Vagina (tissue), 2 donors: Measurements from ENCODE around the gene NCAPD2.

ENCODE experiments used
- CTCF ChIP-seq, 3 experiments: fragments of 450-650 bp in 2 of 3; fragments of 200-600 bp in 1 of 3; sonication (generic) in 1 of 3; IDR thresholded peaks; one replicate each; pipeline ENCODE4 v1.5.1; 2017 to 2019; ENCODE audit warnings: antibody characterized with exemption in 3 of 3, mild to moderate bottlenecking in 2 of 3, moderate library complexity in 2 of 3
- POLR2A ChIP-seq, 2 donors: fragments of 450-650 bp; IDR thresholded peaks; one replicate each; pipeline ENCODE4 v1.6.1; 2017; ENCODE audit warnings: antibody characterized with exemption in 2 of 2, mild to moderate bottlenecking in 2 of 2, moderate library complexity in 2 of 2

- TF ChIP-seq POLR2A (IDR thresholded peaks at IDR 0.05) (no peak), CTCF (IDR thresholded peaks at IDR 0.05) (no peak)
These were observed 34.9 kb upstream of the NCAPD2 start for GRCh38 chr12:6459004-6459337.
